Glutamatergic neuron (in vitro differentiated cells): ENCODE results near the gene NME8. TPM values are rescaled to one million over a fixed set of nuclear protein-coding genes. Genes with fewer than 3 reads are reported as not detected.

Experiments used
- DNase-seq: peaks from one replicate; pipeline ENCODE4 v3.0.0; 2022
- H3K27ac Mint-ChIP-seq: one replicate; pipeline ENCODE4 v1.8.0; 2020; ENCODE audit warnings: mild to moderate bottlenecking, mixed read lengths, inconsistent platforms; ENCODE audit not compliant: unreplicated experiment
- H3K27me3 Mint-ChIP-seq: one replicate; pipeline ENCODE4 v1.8.0; 2020; ENCODE audit warnings: mild to moderate bottlenecking, moderate library complexity, mixed read lengths, inconsistent platforms; ENCODE audit not compliant: unreplicated experiment
- H3K36me3 Mint-ChIP-seq: one replicate; pipeline ENCODE4 v1.8.0; 2020; ENCODE audit warnings: mild to moderate bottlenecking, mixed read lengths, inconsistent platforms; ENCODE audit not compliant: unreplicated experiment
- H3K4me1 Mint-ChIP-seq: one replicate; pipeline ENCODE4 v1.8.0; 2020; ENCODE audit warnings: mild to moderate bottlenecking, low read depth, mixed read lengths, inconsistent platforms; ENCODE audit not compliant: unreplicated experiment
- H3K4me3 Mint-ChIP-seq: one replicate; pipeline ENCODE4 v1.8.0; 2020; ENCODE audit warnings: mild to moderate bottlenecking, mixed read lengths, inconsistent platforms; ENCODE audit not compliant: unreplicated experiment
- H3K9me3 Mint-ChIP-seq: one replicate; pipeline ENCODE4 v1.8.0; 2020; ENCODE audit warnings: mild to moderate bottlenecking, moderate library complexity, mixed read lengths, inconsistent platforms; ENCODE audit not compliant: unreplicated experiment
- total RNA-seq: library from RNA; stranded (reverse); fragmentation: NEBNext Ultra II Directional; extraction: Animal tissue kit (Norgen Biotek cat#: 25700); gene quantifications from one replicate; pipeline ENCODE4 v1.2.1, GENCODE V29; 2021; ENCODE audit not compliant: unreplicated experiment
- TF ChIP-seq, protein P1 (sequence below): fragments of 200-600 bp; sonication (generic); IDR thresholded peaks from one replicate; pipeline ENCODE4 v1.5.0; 2021; ENCODE audit not compliant: partially characterized antibody, unreplicated experiment

The NME8 gene
- total RNA-seq, 1 donor from 2014 or later: not detected

- H3K9me3 Mint-ChIP-seq: no peaks in the 10 kb centered on the region
Measured at GRCh38 chr7:37817591-37817960, 30.8 kb upstream of the NME8 start.

DNA sequence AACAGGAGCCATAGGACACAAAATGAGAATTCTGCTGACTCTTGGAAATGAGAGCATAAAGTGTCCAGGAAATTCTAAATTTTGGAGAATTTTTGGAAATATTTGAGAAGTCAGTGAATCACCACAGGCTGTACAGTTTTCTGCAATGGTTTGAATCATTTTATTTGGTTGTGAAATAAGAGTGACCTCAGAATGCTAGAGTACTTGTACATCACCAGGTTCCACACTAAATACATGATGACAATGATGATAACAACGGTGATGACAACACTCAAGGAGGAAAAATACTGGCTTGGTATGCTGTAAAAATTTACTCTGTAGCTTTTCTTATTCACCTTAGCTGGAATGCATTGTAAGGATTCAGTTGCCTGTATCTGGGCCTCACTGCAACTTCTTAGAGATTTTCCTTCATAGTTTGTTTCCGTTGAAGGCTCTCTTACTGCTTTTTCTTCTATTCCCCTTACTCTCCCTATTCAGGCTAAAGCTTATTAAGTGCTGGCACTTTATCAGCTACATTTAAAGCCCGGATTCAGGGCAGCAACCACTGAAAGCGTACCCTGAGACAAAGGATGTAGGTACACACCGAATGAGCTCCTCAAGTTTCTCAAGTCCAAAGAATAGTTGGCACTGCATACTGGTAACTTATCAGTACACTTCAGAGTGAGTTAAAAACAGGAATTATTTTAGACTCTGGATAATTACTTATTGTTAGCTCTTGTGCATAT lies 30.2 kb upstream of the NME8 start:
- H3K9me3 Mint-ChIP-seq: no peaks in the 10 kb centered on the region
- H3K36me3 Mint-ChIP-seq: no peaks in the 10 kb centered on the region
- no peak for DNase-seq
- H3K4me3 Mint-ChIP-seq: no peak overlapping the region
- H3K27me3 Mint-ChIP-seq: peaks cover 6% of the 10 kb centered on the region
- TF ChIP-seq, protein P1, sequence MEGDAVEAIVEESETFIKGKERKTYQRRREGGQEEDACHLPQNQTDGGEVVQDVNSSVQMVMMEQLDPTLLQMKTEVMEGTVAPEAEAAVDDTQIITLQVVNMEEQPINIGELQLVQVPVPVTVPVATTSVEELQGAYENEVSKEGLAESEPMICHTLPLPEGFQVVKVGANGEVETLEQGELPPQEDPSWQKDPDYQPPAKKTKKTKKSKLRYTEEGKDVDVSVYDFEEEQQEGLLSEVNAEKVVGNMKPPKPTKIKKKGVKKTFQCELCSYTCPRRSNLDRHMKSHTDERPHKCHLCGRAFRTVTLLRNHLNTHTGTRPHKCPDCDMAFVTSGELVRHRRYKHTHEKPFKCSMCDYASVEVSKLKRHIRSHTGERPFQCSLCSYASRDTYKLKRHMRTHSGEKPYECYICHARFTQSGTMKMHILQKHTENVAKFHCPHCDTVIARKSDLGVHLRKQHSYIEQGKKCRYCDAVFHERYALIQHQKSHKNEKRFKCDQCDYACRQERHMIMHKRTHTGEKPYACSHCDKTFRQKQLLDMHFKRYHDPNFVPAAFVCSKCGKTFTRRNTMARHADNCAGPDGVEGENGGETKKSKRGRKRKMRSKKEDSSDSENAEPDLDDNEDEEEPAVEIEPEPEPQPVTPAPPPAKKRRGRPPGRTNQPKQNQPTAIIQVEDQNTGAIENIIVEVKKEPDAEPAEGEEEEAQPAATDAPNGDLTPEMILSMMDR: no peak
- H3K4me1 Mint-ChIP-seq: peaks cover 19% of the 10 kb centered on the region
- H3K27ac Mint-ChIP-seq: no peak overlapping the region

More at GRCh38 chr7:37817591-37817960, 30.8 kb upstream of the NME8 start:
- Mint-ChIP-seq H3K4me3 (no peak overlapping the region), H3K27me3 (peaks cover 6% of the 10 kb centered on the region), H3K27ac (no peak overlapping the region), H3K36me3 (no peaks in the 10 kb centered on the region), H3K4me1 (peaks cover 19% of the 10 kb centered on the region)
- TF ChIP-seq, protein P1: no peak
- no peak for DNase-seq

DNA sequence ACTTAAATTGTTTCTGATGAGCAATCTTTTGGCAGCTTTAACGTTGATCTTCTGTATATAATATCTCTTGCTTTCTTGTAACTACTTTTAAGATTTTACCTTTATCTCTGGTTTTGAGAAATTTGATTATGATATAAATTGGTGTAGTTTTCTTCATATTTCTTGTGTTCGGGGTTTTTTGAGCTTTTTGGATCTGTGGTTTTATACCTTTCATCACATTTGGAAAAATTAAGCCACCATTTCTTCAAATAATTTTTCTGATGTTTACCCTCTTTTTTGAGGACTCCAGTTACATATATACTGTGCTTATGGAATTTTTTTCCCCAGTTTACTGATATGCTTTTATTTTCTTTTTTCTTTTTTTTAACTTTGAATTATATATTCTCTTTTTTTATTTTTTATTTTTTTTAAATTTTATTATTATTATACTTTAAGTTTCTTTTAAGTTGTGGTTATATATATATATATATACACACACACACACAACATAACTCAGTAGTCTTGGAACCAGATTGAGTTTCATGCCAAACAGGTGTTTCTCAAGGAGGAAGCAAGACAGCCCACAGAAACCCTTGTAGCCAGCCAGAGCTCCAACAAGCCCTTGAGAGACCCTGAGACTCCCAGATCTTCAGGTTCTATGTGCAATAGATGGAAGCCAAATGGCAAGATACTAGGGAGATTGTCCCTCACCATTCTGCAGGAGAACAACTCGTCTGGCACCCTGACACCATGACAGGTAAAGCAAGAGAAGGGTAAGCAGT lies 27.5 kb upstream of the NME8 start:
- H3K36me3 Mint-ChIP-seq: no peaks in the 10 kb centered on the region
- TF ChIP-seq, protein P1: no peak
- no peaks in the 10 kb centered on the region for H3K9me3 Mint-ChIP-seq
- no peak overlapping the region for H3K27ac Mint-ChIP-seq
- DNase-seq: no peak
- peaks cover 1% of the 10 kb centered on the region for H3K27me3 Mint-ChIP-seq
- no peak overlapping the region for H3K4me3 Mint-ChIP-seq
- H3K4me1 Mint-ChIP-seq: peaks cover 12% of the 10 kb centered on the region

DNA sequence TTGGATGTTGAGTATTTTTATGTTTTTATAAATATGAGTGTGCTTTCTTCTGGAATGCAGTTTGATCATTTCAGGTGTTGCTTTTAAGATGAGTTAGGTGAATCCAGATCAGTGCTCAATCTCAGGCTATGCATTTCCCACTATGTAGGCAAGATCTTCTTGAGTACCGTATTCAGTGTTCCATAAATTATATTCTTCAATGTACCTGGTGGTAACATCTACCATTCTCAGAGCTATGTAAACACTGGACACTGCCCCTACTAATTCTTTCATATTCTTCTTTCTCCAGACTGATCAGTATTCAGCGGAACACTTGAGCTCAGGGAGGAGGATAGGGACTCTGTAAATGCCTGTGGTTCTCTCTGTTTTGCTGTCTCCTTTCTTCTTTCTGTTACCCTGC lies 25.5 kb upstream of the NME8 start:
- Mint-ChIP-seq H3K27me3 (no peaks in the 10 kb centered on the region), H3K4me1 (peaks cover 9% of the 10 kb centered on the region), H3K27ac (no peak overlapping the region), H3K9me3 (no peaks in the 10 kb centered on the region), H3K4me3 (no peak overlapping the region), H3K36me3 (no peaks in the 10 kb centered on the region)
- TF ChIP-seq, protein P1: no peak
- no peak for DNase-seq

- Mint-ChIP-seq H3K4me3 (no peak overlapping the region), H3K27ac (no peak overlapping the region), H3K27me3 (no peaks in the 10 kb centered on the region), H3K36me3 (no peaks in the 10 kb centered on the region), H3K9me3 (no peaks in the 10 kb centered on the region), H3K4me1 (peaks cover 9% of the 10 kb centered on the region)
- TF ChIP-seq, protein P1: no peak
- no peak for DNase-seq
Measured at GRCh38 chr7:37823557-37823956, 24.8 kb upstream of the NME8 start.
